ENCODE results near the gene SFXN3.
A peak's percentile ranks its signal among the peaks of the same experiment; 100 is the strongest.

Gene SFXN3

GRCh38 chr10:101000127-101000914, 30.7 kb upstream of the SFXN3 start:
- DNase-seq (ENCODE audit: low spot score) = peak; percentile 54

GRCh38 chr10:101000915-101001658, 29.9 kb upstream of the SFXN3 start:
- peak; percentile 92 for DNase-seq (ENCODE audit: low spot score)

- no peak for DNase-seq (ENCODE audit: low spot score)
These were observed 29.4 kb upstream of the SFXN3 start for GRCh38 chr10:101001659-101002035.

GRCh38 chr10:101002456-101002855, 28.6 kb upstream of the SFXN3 start:
- no peak for DNase-seq (ENCODE audit: low spot score)

- no peak for DNase-seq (ENCODE audit: low spot score)
These were observed 27.3 kb upstream of the SFXN3 start for GRCh38 chr10:101003639-101004206.

GRCh38 chr10:101005361-101005760, 25.7 kb upstream of the SFXN3 start:
- DNase-seq (ENCODE audit: low spot score) = no peak

- no peak for DNase-seq (ENCODE audit: low spot score)
These were observed 25.0 kb upstream of the SFXN3 start for GRCh38 chr10:101005869-101006567.

GRCh38 chr10:101006593-101007098, 24.4 kb upstream of the SFXN3 start:
- no peak for DNase-seq (ENCODE audit: low spot score)

- DNase-seq (ENCODE audit: low spot score) = no peak
These were observed 23.8 kb upstream of the SFXN3 start for GRCh38 chr10:101007099-101007711.

GRCh38 chr10:101007915-101008822, 22.9 kb upstream of the SFXN3 start:
- DNase-seq (ENCODE audit: low spot score) = no peak

- DNase-seq (ENCODE audit: low spot score) = no peak
These were observed 22.1 kb upstream of the SFXN3 start for GRCh38 chr10:101008823-101009423.

- DNase-seq (ENCODE audit: low spot score) = no peak
These were observed 20.7 kb upstream of the SFXN3 start for GRCh38 chr10:101010329-101010728.

- DNase-seq (ENCODE audit: low spot score) = peak; percentile 40
These were observed 19.3 kb upstream of the SFXN3 start for GRCh38 chr10:101011517-101012423.

GRCh38 chr10:101012525-101013364, 18.3 kb upstream of the SFXN3 start:
- peak; percentile 90 for DNase-seq (ENCODE audit: low spot score)

- DNase-seq (ENCODE audit: low spot score) = no peak
These were observed 17.6 kb upstream of the SFXN3 start for GRCh38 chr10:101013365-101013825.

- DNase-seq (ENCODE audit: low spot score) = peak; percentile 85
These were observed 16.7 kb upstream of the SFXN3 start for GRCh38 chr10:101014230-101014884.

- DNase-seq (ENCODE audit: low spot score) = peak; percentile 59
These were observed 16.0 kb upstream of the SFXN3 start for GRCh38 chr10:101014966-101015581.
